NCI-H774 (cell line): ENCODE data around the gene VIPR2.

Experiments used
- DNase-seq: peaks from one replicate; lab custom pipeline; 2025; lab: John Stamatoyannopoulos, UW

The VIPR2 gene

GRCh38 chr7:159066816-159067575 is 77.7 kb downstream of the VIPR2 start:
- DNase-seq = no peak

- DNase-seq = no peak
Measured at GRCh38 chr7:159065852-159066480, 78.7 kb downstream of the VIPR2 start.

DNA sequence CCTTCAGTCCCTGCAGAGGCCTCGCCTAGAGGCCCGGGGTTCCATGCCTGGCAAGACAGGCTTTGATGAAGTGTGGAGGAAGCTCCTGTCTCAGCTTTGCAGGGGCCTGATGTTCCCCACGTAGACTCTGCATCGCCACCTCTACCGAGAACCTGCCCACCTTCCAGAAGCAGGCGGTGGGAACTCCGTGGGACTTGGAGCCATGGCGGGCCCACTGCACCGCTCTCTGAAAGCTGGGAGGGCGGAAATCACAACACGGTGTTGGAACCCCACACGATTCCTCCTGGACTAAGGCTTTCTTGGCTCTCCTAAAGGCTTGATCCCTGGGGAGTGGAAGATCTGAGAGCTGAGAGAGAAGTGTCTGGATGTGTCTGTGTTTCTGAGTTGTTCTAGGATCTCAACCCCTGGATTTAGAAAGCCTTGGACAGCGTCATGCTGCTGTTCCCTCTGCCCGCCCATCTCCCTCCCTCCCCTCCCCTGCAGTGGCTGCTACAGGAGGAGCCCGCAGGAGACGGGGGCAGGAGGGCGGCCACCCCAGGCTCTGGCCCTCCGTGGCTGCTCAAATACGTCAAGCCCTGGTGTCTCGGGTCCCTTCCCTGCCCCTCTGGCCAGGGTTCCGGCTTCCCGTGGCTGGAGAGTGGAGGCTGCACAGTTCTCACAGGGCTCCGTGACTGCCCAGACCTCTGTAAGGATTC is 79.7 kb downstream of the VIPR2 start:
- no peak for DNase-seq

- no peak for DNase-seq
Measured at GRCh38 chr7:159064121-159064815, 80.4 kb downstream of the VIPR2 start.

DNA sequence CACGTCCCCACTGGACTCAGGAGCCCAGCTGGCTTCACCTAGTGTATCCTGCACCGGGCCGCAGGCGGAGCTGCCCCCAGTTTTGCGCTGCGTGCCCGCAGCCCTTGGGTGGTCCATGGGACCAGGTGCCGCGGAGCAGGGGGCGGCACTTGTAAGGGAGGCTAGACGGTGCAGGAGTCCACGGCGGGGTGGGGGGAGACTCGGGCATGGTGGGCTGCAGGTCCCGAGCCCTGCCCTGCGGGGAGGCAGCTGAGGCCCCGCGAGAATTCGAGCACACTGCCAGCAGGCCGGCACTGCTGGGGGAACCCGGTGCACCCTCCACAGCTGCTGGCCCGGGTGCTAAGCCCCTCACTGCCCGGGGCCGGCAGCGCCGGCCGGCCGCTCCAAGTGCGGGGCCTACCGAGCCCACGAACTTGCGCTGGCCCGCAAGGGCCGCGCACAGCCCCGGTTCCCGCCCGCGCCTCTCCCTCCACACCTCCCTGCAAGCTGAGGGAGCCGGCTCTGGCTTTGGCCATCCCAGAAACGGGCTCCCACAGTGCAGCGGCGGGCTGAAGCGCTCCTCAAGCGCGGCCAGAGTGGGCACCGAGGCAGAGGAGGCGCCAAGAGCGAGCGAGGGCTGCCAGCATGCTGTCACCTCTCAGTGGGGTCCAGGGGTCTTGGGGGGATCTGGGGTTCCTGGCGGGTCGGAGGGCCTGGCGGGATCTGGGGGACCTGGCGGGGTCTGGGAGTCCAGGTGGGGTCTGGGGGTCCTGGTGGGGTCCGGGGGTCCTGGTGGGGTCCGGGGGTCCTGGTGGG is 81.4 kb downstream of the VIPR2 start:
- DNase-seq = no peak

DNA sequence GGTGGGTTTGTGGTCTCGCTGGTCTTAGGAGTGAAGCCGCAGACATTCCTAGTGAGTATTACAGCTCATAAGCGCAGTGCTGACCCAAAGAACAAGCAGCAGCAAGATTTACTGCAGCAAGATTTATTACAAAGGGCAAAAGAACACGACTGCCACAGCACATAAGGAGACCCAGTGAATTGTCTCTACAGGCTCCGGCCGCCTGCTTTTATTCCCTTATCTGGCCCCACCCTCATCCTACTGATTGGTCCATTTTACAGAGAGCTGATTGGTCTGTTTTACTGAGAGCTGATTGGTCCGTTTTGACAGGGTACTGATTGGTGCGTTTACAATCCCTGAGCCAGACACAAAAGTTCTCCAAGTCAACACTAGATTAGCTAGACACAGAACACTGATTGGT is 82.1 kb downstream of the VIPR2 start:
- DNase-seq = no peak

DNA sequence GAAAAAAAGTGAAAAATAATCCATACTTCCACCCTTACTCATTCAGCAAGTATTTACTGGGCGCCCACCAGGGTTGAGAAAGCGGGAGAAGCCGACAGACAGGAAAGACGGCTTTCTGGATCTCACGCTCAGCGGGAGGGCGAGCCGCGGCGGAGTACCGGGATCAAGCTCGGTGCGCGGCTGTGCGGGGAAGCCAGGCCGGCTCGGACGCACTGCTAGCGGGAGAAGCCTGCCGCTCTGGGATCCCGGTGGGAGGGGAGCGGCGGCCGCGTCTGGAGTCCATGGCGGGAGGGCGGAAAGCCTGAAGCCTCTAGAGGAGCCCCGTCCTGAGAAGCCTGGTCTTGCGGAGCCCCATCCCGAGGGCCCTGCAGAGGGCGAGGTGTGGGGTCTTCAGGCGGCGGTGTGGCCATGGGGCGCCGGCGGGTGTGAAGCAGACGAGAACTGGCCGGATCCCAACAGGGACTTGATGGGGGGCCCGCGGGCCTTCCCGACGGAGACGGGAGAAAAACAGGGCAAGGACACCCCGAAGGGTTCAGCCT is 82.9 kb downstream of the VIPR2 start:
- DNase-seq = no peak

GRCh38 chr7:159061209-159061608 is 83.5 kb downstream of the VIPR2 start:
- DNase-seq = no peak

GRCh38 chr7:159060440-159060839 is 84.2 kb downstream of the VIPR2 start:
- DNase-seq = no peak

DNA sequence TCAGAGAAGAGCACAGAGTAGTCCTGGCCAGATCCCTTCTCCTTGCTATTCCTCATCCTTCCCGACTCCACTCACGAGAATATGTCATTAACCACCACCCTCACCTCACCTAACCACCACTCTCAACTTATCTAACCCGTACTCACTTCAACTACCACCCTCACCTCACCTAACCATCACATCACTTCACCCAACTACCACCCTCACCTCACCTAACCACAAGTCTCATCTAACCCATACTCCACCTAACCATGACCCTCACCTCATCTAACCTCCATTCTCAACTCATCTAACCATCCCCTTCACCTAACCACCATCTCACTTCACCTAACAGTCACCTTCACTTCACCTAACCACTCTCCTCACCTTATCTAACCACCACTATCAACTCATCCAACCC is 85.0 kb downstream of the VIPR2 start:
- no peak for DNase-seq

GRCh38 chr7:159057647-159058046 is 87.0 kb downstream of the VIPR2 start:
- no peak for DNase-seq

DNA sequence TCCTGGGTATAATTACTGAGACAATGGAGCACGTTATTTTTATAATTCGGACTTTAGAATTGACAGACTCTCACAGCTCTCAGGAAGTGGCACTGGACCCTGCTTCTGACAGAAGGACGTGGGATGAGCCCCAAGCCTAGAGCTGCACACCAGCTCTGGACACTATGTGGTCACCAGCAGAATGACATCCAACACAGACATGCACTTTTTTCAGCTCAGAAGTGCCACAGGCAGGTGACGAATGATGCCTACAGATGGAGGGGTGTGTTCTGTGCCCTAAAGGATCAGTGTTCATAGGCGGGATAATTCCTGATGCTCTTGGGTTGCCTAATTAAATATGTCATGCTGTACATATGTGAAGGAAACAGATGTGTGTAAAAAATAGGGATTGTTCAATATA is 87.9 kb downstream of the VIPR2 start:
- DNase-seq = no peak

- DNase-seq = no peak
Measured at GRCh38 chr7:159051916-159052315, 92.8 kb downstream of the VIPR2 start.

DNA sequence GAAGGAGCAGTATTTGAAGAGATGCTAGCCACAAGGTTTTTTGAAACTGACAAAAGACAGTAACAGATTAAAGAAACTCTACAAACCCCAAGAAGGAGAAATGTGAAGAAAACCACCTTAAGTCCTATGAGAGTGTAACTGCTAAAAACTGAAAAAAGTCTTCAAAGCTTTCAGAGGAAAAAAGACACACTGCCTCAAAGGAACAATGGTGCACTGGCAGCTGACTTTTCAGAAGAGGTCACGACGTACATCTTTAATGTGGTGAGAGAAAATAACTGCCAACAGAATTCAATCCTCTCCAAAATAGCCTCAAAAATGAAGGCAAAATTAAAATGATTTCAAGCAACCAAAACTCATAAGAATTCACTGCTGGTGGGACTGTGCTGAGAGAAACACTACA is 94.0 kb downstream of the VIPR2 start:
- DNase-seq = no peak

- no peak for DNase-seq
Measured at GRCh38 chr7:159049266-159050025, 95.2 kb downstream of the VIPR2 start.

DNA sequence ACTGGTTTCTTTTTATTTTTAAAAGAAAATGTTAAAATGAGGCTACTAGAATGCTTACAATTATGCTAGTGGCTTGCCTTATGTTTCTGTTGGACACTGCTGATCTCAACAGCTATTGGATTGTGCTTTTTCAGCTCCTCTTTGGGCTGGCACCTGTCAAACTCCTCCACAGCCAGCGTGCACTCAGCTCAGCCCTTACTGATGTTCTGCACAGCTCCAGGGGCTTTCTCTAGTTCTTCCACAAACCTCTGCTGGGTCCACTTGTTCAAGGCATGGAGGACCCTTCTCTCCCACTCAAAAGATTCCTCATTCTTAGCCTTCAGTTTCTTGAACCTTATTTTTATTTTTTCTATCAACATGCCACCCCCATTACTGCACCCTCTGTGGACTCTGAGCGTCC is 96.0 kb downstream of the VIPR2 start:
- DNase-seq = no peak

- DNase-seq = no peak
Measured at GRCh38 chr7:159047536-159047935, 97.1 kb downstream of the VIPR2 start.

DNA sequence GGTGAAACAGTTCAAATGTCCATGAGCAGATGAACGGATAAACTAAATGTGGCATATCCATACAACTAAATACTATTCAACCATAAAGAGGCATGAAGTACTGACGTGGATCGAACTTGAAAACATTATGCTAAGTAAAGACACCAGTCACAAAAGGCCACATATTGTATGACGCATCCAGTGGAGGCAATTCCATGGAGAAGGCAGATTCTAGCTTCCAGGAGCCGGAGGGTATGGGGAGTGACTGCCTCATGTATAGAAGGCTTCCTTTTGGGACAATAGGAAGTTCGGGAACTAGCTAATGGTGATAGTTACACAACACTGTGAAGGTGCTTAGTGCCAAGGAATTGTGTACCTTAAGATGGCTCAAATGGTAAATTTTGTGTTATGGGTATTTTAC is 98.4 kb downstream of the VIPR2 start:
- no peak for DNase-seq

DNA sequence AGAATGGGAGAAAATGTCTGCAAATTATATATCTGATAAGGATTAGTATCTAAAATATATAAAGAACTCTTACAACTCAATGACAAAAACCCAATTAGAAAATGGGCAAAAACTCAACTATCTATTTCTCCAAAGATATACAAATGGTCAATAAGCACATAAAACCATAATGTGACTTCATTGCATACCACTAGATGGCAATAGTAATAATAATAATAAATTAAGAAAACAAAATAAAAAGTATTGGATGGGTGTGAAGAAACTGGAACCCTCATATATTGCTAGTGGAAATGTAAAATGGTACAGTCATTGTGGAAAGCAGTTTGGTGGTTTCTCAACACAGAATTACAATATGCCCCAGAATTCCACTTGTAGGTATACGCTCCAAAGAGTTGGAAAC is 98.8 kb downstream of the VIPR2 start:
- DNase-seq = no peak

DNA sequence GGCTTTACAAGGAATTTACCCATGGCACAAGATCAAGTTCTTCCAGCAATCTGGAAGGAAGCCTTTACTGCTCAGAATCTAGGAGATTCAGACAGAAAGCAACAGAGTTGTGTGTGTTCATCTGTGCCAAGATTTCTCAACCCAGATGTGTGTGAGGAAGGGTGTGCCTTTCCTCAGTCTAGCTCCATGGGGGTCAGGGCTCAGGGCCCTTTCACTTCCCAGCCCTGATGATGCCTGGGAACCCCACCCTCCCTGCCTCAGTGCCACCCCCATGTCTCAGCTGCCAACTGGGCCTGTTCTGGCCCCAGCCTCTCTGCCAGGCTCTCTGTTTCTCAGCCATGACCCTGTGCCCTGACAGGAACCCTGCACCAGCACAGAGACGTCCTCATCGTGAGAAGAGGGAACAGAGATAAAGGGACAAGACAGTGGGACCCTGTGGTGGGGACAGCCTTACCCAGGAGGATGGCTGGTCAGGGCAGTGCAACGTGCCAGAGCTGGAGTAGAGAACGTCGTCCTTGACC is 102.0 kb downstream of the VIPR2 start:
- DNase-seq = no peak

GRCh38 chr7:159042103-159042502 is 102.6 kb downstream of the VIPR2 start:
- DNase-seq = no peak
